ENCODE results near the gene KLHL40. TPM values are rescaled to one million over a fixed set of nuclear protein-coding genes. Genes with fewer than 3 reads are reported as not detected.

The KLHL40 gene
- total and polyA plus RNA-seq, 2 donors (not counting 1 experiment from before 2014, with no cell fraction given), result not detected

DNA sequence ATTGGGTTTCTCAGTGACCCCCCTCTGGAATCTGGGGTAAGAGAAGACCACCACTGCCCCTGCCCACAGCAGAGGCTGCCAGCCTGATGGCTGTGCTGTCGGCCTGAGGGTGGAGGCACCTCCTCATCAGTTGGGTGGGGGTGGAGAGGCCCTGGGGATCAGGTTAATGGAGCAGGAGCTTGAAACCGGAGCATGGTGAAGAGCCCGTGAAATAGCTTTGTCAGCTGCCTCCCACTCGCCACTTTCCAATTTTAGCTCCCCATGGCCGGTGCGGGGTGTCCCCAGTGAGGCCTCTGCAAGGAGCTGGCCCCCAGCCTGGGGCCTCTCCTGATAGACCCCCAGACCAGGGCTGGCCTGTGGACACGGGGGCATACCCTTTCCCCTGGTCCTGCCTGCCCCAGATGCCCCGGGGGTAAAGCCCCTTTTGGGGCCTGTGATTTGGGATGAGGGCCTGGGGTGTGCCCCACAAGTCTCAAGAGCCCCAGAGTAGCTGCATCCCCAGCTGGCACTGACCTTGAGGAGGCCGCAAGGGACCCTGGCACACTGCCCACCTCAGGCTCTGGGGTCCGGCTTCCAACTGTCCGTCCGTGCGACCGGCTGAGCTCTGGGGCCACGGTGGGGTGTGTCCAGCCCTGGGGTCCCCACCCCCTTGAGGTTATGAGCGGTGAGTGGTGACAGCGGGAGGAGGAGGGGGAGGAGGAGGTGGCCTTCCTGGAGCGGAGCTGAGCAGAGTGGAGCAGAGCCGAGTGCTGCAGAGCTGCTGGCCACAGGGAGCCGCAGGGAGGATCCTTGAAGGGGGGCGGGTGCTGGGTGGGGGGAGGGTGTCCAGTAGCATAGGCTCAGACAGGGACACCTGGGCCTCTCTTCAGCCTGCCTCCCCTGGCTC is 17.0 kb downstream of the KLHL40 start, which contains the start of gene HHATL:
TSS of gene HHATL (minus strand) at position 733 of the 886 bp plus-strand sequence. CDS start 1,972 bp downstream, outside the sequence.
- TF ChIP-seq CTCF (conservative IDR thresholded peaks at IDR 0.05 in 1 of 2, IDR thresholded peaks at IDR 0.05 in 1 of 2; ENCODE audit: low read depth in 1 of 2, low read length in 2 of 2) (no peak), EZH2 (IDR thresholded peaks at IDR 0.05; ENCODE audit: low read length, missing control alignments) (no peak)
- Histone ChIP-seq H3K27me3 (ENCODE audit: control insufficient read depth, insufficient read depth, low read length) (peaks cover 2% of the 10 kb centered on the region), H3K4me1 (ENCODE audit: control insufficient read depth, extremely low read depth, insufficient read depth, low read length) (no peaks in the 10 kb centered on the region), H3K9me3 (ENCODE audit: control insufficient read depth, insufficient read depth, low read depth, low read length) (no peaks in the 10 kb centered on the region), H3K36me3 (ENCODE audit: control insufficient read depth, insufficient read depth, low read length) (no peaks in the 10 kb centered on the region), H3K9ac (ENCODE audit: insufficient read depth, low read length) (no peak within 1 kb of the TSS), H3K79me2 (ENCODE audit: control insufficient read depth, insufficient read depth, low read length) (no peaks in the 10 kb centered on the region), H4K20me1 (ENCODE audit: control insufficient read depth, extremely low read depth, insufficient read depth, low read length) (no peaks in the 10 kb centered on the region), H3K4me2 (ENCODE audit: extremely low read depth, insufficient read depth, low read length) (no peak within 1 kb of the TSS), H2AFZ (ENCODE audit: low read length) (no peak within 1 kb of the TSS), H3K4me3 (replicated peaks in 1 of 4; ENCODE audit: control extremely low read depth in 1 of 4, insufficient read depth in 1 of 4, low read depth in 3 of 4, low read length in 4 of 4) (no peak within 1 kb of the TSS), H3K27ac (ENCODE audit: insufficient read depth, low read length) (no peak within 1 kb of the TSS)
- DNase-seq (ENCODE audit: low read depth in 2 of 2), result no peak

- Histone ChIP-seq H2AFZ (ENCODE audit: low read length) (no peak overlapping the region), H3K9me3 (ENCODE audit: control insufficient read depth, insufficient read depth, low read depth, low read length) (no peaks in the 10 kb centered on the region), H3K27ac (ENCODE audit: insufficient read depth, low read length) (no peak overlapping the region), H3K9ac (ENCODE audit: insufficient read depth, low read length) (no peak overlapping the region), H3K4me1 (ENCODE audit: control insufficient read depth, extremely low read depth, insufficient read depth, low read length) (no peaks in the 10 kb centered on the region), H4K20me1 (ENCODE audit: control insufficient read depth, extremely low read depth, insufficient read depth, low read length) (no peaks in the 10 kb centered on the region), H3K27me3 (ENCODE audit: control insufficient read depth, insufficient read depth, low read length) (peaks cover 2% of the 10 kb centered on the region), H3K79me2 (ENCODE audit: control insufficient read depth, insufficient read depth, low read length) (no peaks in the 10 kb centered on the region), H3K36me3 (ENCODE audit: control insufficient read depth, insufficient read depth, low read length) (no peaks in the 10 kb centered on the region), H3K4me2 (ENCODE audit: extremely low read depth, insufficient read depth, low read length) (no peak overlapping the region), H3K4me3 (replicated peaks in 1 of 4; ENCODE audit: control extremely low read depth in 1 of 4, insufficient read depth in 1 of 4, low read depth in 3 of 4, low read length in 4 of 4) (no peak overlapping the region)
- TF ChIP-seq CTCF (conservative IDR thresholded peaks at IDR 0.05 in 1 of 2, IDR thresholded peaks at IDR 0.05 in 1 of 2; ENCODE audit: low read depth in 1 of 2, low read length in 2 of 2) (no peak), EZH2 (IDR thresholded peaks at IDR 0.05; ENCODE audit: low read length, missing control alignments) (no peak)
- no peak for DNase-seq (ENCODE audit: low read depth in 2 of 2)
Measured at GRCh38 chr3:42702982-42703694, 17.8 kb downstream of the KLHL40 start.

DNA sequence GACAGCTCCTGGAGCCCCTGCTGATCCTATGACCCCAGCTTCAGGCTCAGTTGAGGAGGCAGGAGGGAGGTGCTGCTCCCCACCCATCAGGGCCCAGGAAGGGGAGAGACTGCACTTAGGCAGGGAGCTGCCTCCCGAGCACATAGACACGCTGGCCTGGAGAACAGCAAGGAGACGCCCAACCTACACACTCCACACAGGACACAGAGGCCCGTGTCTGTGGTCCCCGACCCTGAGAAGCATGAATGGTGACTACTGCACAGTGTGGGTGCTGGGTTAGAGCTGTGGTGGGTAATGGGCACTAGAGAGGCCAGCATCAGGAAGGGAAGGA is 18.3 kb downstream of the KLHL40 start:
- H3K27me3 ChIP-seq (ENCODE audit: control insufficient read depth, insufficient read depth, low read length), result peaks cover 2% of the 10 kb centered on the region
- no peaks in the 10 kb centered on the region for H3K79me2 ChIP-seq (ENCODE audit: control insufficient read depth, insufficient read depth, low read length)
- no peak overlapping the region for H3K9ac ChIP-seq (ENCODE audit: insufficient read depth, low read length)
- no peaks in the 10 kb centered on the region for H4K20me1 ChIP-seq (ENCODE audit: control insufficient read depth, extremely low read depth, insufficient read depth, low read length)
- DNase-seq (ENCODE audit: low read depth in 2 of 2), result no peak
- no peaks in the 10 kb centered on the region for H3K9me3 ChIP-seq (ENCODE audit: control insufficient read depth, insufficient read depth, low read depth, low read length)
- no peak overlapping the region for H3K4me3 ChIP-seq (replicated peaks in 1 of 4; ENCODE audit: control extremely low read depth in 1 of 4, insufficient read depth in 1 of 4, low read depth in 3 of 4, low read length in 4 of 4)
- H2AFZ ChIP-seq (ENCODE audit: low read length), result no peak overlapping the region
- H3K4me2 ChIP-seq (ENCODE audit: extremely low read depth, insufficient read depth, low read length), result no peak overlapping the region
- no peaks in the 10 kb centered on the region for H3K4me1 ChIP-seq (ENCODE audit: control insufficient read depth, extremely low read depth, insufficient read depth, low read length)
- no peak for TF ChIP-seq CTCF (conservative IDR thresholded peaks at IDR 0.05 in 1 of 2, IDR thresholded peaks at IDR 0.05 in 1 of 2; ENCODE audit: low read depth in 1 of 2, low read length in 2 of 2)
- TF ChIP-seq EZH2 (IDR thresholded peaks at IDR 0.05; ENCODE audit: low read length, missing control alignments), result no peak
- H3K27ac ChIP-seq (ENCODE audit: insufficient read depth, low read length), result no peak overlapping the region
- no peaks in the 10 kb centered on the region for H3K36me3 ChIP-seq (ENCODE audit: control insufficient read depth, insufficient read depth, low read length)

Data from fibroblast of lung (primary cell).